ENCODE data around the gene ADGRB2.

ADGRB2 gene

DNA sequence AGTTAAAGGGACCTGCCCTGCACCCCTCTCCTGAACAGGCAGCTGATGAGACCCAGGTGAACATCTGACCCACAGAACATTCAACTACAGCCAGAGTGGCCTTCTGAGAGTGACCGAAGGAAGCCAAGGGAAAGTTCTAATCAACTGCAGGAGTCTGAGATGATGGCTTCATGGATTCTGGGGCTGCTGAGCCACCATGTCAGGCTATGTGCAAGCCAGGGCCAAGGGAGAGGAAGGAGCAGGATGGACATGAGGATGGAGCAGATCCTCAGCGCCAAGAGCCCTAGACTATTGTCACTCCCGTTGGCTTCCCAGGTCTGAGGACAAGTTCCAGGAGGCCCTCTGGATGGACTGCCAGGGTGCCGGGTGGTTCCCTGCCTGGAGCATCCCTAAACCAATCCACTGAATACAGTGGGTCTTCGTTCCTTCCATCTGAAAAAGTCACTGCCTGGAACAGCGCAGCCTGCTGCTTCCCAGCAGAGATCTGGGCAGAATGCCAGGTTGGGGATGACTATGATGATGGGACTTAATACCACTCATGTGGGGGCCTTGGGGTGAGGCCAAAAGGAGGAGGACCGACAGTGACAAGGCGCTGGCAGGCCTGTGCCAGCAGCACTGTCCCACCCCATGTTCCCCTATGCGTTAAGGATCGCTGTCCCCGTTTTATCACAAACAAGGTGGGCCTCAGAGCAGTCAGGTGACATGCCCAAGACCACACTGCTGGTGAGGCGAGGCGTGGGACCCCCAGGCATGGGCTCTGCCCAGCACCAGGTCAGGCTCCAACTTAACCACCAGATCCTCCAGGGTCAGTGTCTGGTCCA is 31.9 kb upstream of the ADGRB2 start:
- DNase-seq = peak; percentile 39

GRCh38 chr1:31795096-31795675 is 31.0 kb upstream of the ADGRB2 start:
- no peak for DNase-seq

DNA sequence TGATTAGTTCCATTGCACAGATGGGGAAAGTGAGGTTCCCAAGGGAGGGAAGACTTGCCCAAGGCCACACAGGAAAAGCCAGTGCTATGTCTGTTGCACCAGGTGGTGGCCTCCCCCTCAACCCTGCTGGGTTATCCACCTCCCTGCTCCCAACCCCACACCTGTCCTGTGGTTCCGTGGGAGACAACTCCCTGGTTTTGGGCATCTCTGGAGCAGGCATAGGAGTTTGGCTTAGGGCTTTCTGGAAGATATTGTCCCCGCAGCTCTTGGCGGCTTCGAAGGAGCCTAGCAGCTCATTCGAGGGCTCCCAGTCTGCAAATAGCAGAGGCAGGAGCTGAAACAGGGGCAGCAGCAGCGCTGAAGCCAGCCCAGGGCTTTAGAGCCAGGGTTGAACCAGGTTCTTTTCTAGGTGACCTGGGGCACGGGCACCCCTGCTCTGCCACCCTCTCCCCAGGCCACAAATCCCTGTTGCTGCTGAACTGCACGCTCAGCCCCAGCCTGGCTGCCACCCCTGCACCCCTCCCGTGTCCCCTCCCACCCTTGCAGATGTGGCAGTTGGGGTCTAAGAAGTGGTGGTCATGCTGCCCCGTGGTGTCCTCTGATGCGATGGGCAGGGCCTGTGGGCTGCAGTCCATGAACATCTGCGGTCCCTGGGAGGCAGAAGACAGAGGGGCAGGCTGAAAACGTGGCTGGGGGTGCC is 29.6 kb upstream of the ADGRB2 start:
- DNase-seq = no peak

DNA sequence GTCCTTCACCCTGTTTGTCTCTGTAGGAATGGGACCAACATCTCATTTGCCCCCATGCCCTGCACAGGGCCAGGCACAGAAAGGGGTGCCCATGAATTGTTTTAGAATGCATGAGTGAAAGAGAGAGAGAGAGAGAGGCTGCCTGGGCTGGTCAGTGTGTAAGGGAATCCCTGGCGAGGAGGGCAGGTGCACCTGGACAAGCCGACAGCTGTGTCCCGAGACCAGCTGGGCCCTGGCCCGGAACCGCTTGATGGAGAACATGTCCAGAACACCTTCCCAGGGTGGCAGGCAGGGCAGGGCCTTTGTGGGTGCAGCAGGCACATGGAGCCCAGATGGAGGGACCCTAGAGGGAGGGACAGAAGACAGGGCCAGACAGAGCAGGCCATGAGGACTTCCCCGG is 28.9 kb upstream of the ADGRB2 start:
- no peak for DNase-seq

- DNase-seq = no peak
Observed at GRCh38 chr1:31792541-31792940, 28.4 kb upstream of the ADGRB2 start.

DNA sequence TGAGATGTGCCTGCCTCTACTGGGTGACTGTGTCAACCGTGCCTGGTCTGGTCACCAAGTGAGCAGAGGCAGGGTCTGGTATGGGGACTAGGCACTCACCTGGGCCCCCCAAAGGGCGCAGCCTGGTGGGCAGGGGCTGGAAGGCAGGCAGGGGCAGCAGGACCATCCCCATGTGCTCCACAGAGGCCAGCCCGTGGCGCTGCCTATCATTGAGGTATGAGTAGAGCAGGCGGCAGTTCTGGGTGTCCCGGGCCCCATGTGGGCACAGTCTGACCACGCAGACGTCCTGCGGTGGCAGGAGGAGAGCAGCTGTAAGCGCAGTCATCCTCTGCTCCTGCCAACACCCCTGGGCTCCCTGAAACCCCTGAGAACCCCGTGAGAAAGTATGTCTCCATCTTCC is 28.0 kb upstream of the ADGRB2 start:
- DNase-seq = no peak

DNA sequence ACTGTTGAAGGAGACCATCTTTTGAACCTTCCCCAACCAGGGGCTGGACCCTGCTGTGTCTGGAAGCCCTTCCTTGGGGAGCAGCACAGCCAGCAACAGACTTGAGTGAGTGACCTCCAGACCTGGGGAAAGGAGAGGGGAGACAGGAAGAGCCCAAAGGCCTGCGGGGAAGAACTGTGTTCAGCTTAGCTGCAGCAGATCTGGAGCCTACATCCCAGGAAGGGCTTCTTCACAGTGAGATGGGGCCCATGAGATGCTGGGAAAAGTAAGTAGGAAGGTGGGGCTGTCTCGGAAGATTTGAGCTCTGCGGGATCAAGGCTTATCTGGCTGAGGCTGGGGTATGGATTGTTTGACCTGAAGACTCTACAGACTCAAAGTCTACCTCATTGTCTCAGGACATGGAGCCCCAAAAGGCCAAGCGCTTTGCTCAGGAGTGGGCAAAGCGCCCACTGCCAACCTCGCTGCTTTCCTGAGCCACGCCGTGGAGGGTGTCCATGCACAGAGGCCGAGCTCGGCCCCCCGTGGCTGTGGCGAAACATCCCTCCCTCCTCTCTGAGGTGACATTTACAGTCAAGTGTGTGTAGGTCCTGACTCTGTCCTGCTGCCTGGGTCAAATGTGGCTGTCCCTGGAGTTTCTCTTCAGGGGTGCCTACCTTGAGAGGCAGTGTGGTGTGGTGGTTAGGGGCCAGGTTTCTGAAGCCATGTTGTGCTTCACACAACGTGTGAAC is 27.2 kb upstream of the ADGRB2 start:
- DNase-seq = no peak

DNA sequence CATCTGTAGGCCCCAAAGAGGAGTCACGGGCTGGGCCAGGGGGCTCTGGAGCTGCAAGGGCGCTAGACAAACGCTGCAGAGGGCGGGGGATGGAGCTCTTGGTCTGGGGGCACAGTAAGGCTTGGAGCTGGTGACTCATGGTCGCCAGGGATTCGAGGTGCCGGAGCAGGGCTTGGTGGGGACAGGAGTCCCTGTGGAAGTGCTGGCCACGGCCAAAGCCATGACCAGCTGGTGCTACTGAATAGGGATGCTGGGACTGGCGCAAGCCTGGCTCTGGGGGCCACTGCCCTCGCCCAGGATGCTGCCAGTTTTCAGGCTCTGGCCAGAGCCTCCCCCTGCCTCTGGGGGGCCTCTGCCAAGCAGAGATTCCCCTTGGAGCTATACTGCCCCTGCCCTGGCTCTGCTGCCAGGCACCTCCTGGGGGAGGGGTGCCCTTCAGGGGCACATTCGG is 26.5 kb upstream of the ADGRB2 start:
- DNase-seq = no peak

DNA sequence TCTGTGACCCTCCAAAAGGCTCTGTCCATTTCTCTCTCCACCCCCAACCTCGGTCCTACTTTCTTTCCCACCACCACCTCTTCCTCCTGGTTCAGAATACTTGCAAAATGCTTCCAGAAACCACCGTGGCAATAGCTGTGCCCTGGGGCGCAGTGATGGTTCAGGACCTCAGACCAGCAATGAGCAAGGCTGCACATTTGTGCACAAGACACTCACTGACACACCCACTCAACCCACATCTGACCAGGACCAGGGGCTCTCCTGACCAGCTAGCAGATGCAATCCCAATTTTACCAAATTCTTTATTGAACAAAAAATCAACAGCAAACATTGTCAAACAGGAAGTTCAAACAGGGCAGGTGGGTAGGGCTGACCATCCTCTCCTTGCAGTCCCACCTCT is 26.0 kb upstream of the ADGRB2 start:
- DNase-seq = no peak

GRCh38 chr1:31789259-31790065 is 25.3 kb upstream of the ADGRB2 start:
- DNase-seq = peak; percentile 70

GRCh38 chr1:31788825-31789256 is 24.7 kb upstream of the ADGRB2 start:
- DNase-seq = peak; percentile 81

DNA sequence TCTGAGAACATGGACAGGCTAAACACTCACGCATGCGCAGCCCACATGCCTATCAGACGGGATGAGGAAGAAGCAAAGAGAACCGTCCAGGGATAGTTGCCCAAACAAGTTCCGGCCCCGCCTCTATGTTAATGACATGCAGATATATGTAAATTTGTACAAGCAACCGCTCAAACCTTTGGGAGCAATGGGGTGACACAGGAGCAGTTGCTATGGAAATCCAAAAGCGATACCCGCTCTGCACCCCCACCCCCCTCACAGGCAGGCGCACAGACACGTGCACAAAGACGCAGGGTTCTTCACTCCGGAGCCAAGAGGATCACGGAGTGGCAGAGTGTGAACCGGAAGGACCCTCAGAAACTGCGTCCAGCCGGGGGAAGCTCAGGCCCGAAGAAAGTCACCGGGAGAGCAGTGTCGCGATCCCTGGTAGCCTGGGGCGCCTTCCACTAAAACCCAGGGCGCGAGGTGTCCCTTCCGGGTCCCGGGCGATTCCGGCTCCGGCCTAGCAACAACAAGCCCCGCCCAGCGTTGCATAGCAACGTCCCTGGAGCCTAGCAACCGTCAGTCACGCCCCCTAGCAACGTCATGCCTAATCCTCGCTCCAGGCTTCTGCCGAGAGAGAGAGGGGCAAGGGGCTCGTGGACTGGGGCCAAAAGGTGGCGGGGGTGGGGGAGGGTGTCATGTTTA is 24.1 kb upstream of the ADGRB2 start:
- peak; percentile 91 for DNase-seq

GRCh38 chr1:31787786-31788137 is 23.6 kb upstream of the ADGRB2 start:
- DNase-seq = no peak

DNA sequence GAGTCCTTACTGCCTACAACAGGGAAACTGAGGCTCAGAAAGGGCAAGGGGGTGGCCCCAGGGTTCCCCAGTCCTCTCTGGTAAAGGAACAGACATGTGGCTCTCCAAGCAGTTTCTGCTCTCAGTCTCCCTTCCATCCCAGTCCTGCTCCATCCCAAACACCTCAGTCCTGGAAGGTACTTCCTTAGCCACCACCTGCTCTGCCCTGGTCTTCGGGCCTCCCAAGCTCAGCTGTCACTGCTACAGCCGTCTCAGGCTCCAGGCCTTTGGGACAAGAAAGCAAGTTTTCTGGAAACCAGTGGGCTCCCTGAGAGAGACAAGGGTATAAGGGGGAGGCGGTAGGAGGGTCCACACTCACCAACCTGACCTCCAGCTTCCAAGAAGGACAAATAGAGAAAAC is 23.1 kb upstream of the ADGRB2 start:
- DNase-seq = no peak

DNA sequence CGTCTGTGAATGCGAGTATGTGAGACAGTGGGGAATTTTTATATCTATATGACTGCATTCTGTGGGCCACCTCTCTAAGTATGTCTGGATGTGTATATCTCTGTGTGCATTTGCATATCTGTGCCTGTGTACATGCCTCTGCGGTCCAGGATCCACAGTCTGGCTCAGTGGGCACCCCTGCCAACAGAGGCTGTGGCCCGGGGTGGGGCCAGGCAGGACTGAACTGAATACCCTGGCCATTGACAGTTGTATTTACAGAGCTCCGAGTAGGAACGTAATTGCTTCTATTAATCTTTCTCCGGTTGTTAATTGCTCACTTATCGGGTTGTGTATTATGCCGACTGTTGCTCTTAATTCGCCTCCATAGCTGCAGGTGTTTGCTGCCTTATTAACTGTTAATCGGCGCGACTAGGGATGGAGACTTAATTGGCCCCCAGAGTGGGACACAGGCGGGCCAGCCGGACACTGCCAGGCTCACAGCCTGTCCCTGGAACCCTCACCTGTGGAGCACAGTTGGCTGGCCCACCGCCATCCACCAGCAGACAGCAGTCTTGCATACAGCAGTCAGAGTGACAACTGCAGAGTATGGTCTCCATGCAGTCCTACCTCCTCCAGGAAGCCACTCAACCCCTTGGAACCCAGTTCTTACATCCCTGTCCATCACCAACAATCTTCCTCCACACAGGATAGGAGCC is 22.4 kb upstream of the ADGRB2 start:
- no peak for DNase-seq

GRCh38 chr1:31785947-31786290 is 21.8 kb upstream of the ADGRB2 start:
- DNase-seq = no peak

DNA sequence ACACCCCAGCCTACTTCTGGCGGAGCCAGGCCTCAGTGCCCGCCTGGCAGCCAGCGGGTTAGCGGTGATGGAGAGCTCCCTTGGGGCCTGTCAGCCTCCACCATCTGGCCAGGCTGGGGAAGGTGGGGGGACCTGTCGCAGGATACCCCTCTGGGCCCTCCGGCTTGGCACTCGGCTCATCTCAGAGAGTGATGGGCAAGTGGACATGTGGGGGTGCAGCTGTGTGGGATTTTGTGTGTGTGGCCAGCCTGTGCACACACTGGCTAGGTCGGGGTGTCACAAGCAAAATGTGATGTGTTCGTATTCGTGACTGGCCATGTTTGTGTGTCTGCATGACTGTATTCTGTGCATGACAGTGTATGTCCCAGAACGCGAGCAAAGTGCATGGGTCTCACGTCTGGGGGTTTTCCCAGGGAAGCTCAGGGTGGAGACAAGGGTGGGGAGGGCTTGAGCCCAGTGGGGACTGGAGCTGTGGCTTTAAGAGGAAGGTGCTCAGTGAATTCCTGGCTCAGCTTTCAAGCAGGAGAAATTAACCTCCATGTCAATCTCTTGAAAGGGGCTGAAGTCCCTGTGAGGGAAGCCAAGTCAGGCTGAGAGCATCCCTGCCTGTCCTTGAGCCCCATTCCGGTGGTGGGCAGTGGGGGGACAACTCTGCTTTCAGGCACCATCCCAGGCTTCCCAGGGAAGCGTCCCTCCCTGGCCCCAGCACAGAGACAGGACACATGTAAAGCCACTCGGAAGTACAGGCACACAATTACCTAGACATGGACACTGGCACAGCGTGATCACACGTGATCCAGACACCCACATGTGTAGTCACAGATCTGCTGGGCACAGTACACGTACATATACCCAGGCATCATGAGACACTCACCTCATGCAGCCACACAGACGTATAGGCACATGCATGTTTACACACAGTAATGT is 21.1 kb upstream of the ADGRB2 start:
- peak; percentile 87 for DNase-seq

DNA sequence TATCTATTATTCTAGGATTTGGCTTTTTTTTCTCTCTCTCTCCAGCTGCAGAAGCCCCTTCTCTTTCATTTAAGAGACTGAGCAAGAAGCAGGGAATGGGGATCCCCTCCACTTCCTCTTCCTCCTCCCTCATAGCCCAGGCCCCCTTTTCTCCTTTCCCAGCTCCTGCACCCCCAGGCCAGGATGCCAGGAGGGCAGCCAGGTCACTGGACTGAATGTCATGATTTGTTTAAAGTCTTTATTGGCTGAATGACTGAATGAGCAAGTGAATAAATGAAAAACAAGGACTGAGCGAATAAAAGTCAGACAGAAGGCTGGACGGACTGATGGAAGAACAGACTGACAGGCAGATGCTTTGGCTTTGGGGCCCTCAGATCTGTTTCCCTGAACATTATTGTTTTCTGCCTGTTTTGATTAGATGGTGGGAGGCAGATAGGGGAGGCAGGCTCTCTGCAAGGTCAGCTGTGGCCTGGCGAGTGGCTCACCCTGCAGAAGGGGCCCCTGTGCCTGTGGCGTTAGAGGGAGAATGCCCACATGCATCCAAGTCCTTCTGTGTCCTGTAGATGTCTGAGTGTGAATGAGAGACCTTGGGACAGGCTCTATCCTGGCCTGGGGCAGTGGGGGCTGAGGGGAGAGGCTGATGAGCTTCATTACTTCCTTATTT is 20.3 kb upstream of the ADGRB2 start:
- no peak for DNase-seq

- DNase-seq = no peak
Observed at GRCh38 chr1:31783846-31784245, 19.7 kb upstream of the ADGRB2 start.
